Hair follicle dermal papilla cell (primary cell): ENCODE data around the gene OR1K1. TPM values are rescaled to one million over a fixed set of nuclear protein-coding genes. Genes with fewer than 3 reads are reported as not detected.

Experiments used
- total RNA-seq: library from RNA; depleted of rRNA; stranded (reverse); fragments of >200 nt; gene quantifications from 2 replicates; pipeline ENCODE4 v1.2.3, GENCODE V29; 2012

Gene OR1K1
- total RNA-seq, result not detected in 2 replicates

GRCh38 chr9:122800066-122801060, at the start of gene OR1K1:
Gene OR1K1 (plus strand): TSS chr9:122800123. CDS start chr9:122800123, 0 bp downstream.

GRCh38 chr9:122788831-122789230, 11.1 kb upstream of the OR1K1 start, which contains the start of gene OR5C1:
Gene OR5C1 (plus strand): TSS chr9:122788933. CDS start chr9:122788933, 0 bp downstream.

Other genes starting within 250 kb of the OR1K1 start
- gene OR1N2, start 247.0 kb upstream of the OR1K1 start, total RNA-seq, result not detected in 2 replicates
- gene OR1L8, start 216.7 kb upstream of the OR1K1 start, total RNA-seq, result 0.36 TPM in 1 of 2 replicates, not detected in the other
- 0.36 and 0.65 TPM in 2 replicates for gene OR1Q1, start 185.4 kb upstream of the OR1K1 start, total RNA-seq
- gene OR1B1, start 142.5 kb upstream of the OR1K1 start, total RNA-seq, result not detected in 2 replicates
- not detected in 2 replicates for gene OR1L1, start 138.4 kb upstream of the OR1K1 start, total RNA-seq
- gene OR1L3, start 125.0 kb upstream of the OR1K1 start, total RNA-seq, result not detected in 2 replicates
- not detected in 2 replicates for gene OR1L4, start 76.1 kb upstream of the OR1K1 start, total RNA-seq
- not detected in 2 replicates for gene OR1L6, start 57.8 kb upstream of the OR1K1 start, total RNA-seq
- gene OR5C1, start 11.2 kb upstream of the OR1K1 start, total RNA-seq, result not detected in 2 replicates
- 36.7 and 39.8 TPM in 2 replicates for gene PDCL, start 28.5 kb downstream of the OR1K1 start, total RNA-seq
- 73.1 and 79.7 TPM in 2 replicates for gene RC3H2, start 105.2 kb downstream of the OR1K1 start, total RNA-seq
- 19.3 and 19.6 TPM in 2 replicates for gene ZBTB6, start 113.2 kb downstream of the OR1K1 start, total RNA-seq
- 6.0 and 6.7 TPM in 2 replicates for gene ZBTB26, start 131.4 kb downstream of the OR1K1 start, total RNA-seq
- gene RABGAP1, start 140.9 kb downstream of the OR1K1 start, total RNA-seq, result 79.4 and 92.3 TPM in 2 replicates
- 0.49 and 1.1 TPM in 2 replicates for gene GPR21, start 233.5 kb downstream of the OR1K1 start, total RNA-seq